SU-DHL-6 (cell line): ENCODE results near the gene IFT25.

Experiments
- CTCF ChIP-seq: fragments of 200-600 bp; sonication (generic); IDR thresholded peaks from one replicate; pipeline ENCODE4 v1.5.1; 2017; ENCODE audit warnings: antibody characterized with exemption, mild to moderate bottlenecking, low read length, moderate library complexity; ENCODE audit not compliant: insufficient read depth, poor library complexity, severe bottlenecking
- EZH2phosphoT487 ChIP-seq: fragments of 200-600 bp; sonication (generic), shearing (Covaris generic); conservative IDR thresholded peaks from 2 replicates; pipeline ENCODE4 v1.6.1; 2018; ENCODE audit warnings: mild to moderate bottlenecking, antibody characterized with exemption, low read length, moderate library complexity, mixed read lengths

DNA sequence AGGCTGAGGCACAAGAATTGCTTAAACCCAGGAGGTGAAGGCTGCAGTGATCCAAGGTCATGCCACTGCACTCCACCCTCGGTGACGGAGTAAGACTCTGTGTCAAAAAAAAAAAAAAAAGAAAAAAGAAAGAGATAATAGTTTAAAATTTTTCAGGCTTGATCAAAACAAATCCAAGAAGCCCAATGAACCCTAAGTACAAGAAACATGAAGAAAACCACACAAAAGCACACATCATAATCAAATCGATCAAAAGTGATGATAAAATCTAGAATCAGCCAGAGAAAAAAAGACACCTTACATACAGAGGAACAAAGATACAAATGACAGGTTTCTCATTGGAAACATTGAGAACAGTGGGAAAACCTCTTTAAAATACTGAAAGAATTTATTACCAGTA is 41.0 kb upstream of the IFT25 start:
- no peak for TF ChIP-seq CTCF
- no peak for TF ChIP-seq EZH2phosphoT487
